HG03378 (cell line): ENCODE results near the gene TMEM108.

ENCODE experiments used
- ATAC-seq: cut with Tn5 transposase; IDR thresholded peaks from one replicate; pipeline ENCODE4 v1.9.1; 2021; ENCODE audit warnings: mild to moderate bottlenecking, moderate library complexity; ENCODE audit not compliant: unreplicated experiment

Gene TMEM108

GRCh38 chr3:133113927-133114597 lies 75.9 kb downstream of the TMEM108 start:
- ATAC-seq, result no peak

DNA sequence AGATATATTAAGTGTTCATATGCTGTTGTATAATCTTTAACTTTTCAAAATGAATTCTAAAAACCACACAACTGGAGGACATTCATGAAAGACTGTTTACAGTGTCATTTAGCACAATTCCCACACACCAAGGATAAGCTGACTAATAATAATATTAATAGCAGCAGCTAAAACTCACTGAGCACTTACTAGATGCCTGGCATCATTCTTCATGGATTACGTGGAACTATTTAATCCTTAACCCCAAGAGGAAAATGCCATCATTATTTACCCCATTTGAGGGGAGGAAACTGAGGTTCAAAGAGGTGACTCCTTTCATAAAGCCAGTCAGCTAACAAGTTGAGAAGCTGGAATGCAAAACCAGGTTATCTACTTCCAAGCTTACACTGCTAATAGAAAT lies 77.0 kb downstream of the TMEM108 start:
- no peak for ATAC-seq

DNA sequence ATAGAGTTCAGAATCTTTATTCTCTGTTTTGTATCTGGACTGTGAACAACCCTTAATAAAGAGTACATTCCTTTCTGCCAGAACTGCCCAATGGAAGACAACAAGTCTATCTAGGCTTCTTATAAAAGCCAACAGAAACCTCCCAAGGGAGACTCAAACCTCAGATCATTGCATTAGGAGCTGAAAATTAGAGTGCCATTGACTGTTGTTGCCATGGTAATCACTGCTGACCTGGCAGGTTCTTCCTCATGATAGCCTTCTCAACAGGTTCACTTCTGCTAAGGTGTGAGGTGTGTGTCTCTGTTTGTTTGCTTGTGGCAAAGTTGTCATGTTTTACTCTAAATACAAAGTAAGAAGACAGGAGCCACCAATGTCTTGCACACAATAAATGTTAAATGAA lies 79.2 kb downstream of the TMEM108 start:
- no peak for ATAC-seq

- ATAC-seq, result no peak
Observed at GRCh38 chr3:133119176-133119575, 81.0 kb downstream of the TMEM108 start.

DNA sequence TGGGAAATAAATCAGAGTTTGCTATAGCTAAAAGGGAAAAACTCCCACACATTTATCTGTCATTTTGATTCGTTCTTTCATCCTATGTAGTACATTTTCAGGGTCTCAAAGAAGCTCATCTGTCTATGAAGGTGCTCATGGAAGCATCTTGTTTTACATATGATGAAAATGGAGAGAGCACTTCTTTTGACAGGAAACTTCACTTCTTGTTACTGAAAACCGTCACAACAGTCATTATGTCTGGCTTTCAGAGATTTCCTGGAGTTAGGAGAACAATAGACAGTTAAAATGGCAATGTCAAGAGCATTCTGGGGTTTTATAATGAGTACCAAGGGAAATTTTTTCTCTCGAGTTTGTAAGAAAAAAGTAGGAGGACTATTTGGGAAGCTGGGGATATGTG lies 83.3 kb downstream of the TMEM108 start:
- ATAC-seq, result no peak

DNA sequence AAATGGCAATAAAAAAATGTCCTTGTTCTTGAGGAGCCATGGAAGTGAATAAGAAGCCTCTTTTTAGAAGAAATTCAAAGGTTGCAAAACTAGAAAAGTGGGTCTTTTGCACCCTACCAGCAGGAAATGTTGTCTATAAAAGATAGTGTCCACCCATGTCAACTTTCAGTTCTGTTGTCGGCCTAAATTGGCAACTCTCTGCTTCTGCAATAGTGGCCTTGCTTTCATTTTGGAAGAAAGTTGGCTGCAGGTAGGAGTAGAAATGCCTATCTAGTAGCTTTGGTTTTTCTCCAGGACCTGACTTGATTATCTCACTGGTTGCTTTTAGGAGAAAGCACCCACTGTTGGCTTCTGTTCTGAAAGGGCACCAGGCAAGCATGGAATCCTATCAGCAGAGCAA lies 85.4 kb downstream of the TMEM108 start:
- ATAC-seq, result no peak

GRCh38 chr3:133124511-133124910 lies 86.3 kb downstream of the TMEM108 start:
- no peak for ATAC-seq

GRCh38 chr3:133125171-133125570 lies 87.0 kb downstream of the TMEM108 start:
- ATAC-seq, result no peak

- no peak for ATAC-seq
Observed at GRCh38 chr3:133125802-133126201, 87.6 kb downstream of the TMEM108 start.

- ATAC-seq, result no peak
Observed at GRCh38 chr3:133127381-133127780, 89.2 kb downstream of the TMEM108 start.

GRCh38 chr3:133130168-133130567 lies 92.0 kb downstream of the TMEM108 start:
- ATAC-seq, result no peak

DNA sequence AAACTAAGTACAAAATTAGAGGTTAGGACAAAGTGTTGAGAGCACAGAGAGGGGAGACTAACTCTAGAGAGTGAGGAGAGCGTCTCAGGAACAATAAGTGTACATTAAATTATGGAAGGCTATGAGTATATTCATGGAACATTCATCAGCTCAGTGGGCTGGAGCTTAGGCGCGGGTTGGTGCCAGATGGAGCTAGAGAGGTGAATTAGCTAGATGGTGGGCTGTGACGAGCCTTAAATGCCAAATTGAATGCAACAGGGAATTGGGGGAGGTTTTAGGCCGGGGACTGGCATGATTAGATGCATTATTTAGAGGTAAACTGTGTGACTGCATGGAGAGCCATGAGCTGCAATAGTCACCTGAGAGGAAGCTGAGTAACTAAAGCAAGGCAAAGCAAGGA lies 97.1 kb downstream of the TMEM108 start:
- no peak for ATAC-seq

GRCh38 chr3:133136114-133137041 lies 98.2 kb downstream of the TMEM108 start:
- ATAC-seq, result peak; percentile 75

DNA sequence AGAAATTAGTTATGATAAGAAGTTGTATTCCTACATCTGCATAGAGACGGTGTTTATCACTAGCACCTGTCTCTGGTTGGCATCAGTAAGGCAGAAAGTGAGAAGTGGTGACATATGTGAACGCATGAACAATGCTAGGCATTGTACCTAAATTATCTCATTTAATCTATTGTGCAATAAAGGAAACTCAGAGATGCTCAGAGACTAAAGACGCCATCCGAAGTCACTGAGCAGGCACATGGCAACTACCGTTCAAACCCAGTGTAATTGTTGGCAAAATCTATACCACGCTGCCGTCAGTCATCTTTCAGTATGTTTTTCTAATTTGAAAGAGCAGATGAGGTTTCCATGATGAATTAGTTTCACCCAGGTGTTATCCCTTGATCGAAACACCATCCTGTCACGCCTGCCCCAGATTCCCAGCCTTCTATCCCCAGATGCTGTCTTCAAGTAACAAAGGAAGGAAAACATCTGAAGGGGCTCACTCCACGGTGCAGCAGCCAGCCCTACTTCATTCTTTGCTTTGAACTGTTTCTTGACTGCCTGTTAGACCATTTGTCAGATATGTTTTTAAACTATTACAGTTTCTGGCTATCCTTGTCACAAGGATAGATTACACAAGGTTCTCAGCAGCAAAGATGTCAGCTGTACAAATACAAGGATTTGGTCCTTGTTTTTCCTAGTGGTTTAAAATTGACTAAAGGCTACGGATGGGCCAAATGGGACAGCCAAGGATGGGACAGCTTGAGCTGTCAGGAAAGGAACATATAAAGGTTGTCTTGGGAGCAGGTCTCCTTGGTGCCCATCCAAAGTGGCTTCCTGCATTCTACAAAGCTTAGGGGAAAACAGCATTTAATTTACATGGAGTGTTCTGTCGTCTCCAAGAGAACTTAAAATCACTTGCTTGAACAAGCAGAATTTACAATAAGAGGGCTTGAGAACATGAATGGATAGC lies 99.1 kb downstream of the TMEM108 start:
- ATAC-seq, result no peak

- ATAC-seq, result peak; percentile 90
Observed at GRCh38 chr3:133138017-133138416, 99.8 kb downstream of the TMEM108 start.

GRCh38 chr3:133152056-133152455 lies 113.9 kb downstream of the TMEM108 start:
- no peak for ATAC-seq

GRCh38 chr3:133152681-133153220 lies 114.6 kb downstream of the TMEM108 start:
- no peak for ATAC-seq

DNA sequence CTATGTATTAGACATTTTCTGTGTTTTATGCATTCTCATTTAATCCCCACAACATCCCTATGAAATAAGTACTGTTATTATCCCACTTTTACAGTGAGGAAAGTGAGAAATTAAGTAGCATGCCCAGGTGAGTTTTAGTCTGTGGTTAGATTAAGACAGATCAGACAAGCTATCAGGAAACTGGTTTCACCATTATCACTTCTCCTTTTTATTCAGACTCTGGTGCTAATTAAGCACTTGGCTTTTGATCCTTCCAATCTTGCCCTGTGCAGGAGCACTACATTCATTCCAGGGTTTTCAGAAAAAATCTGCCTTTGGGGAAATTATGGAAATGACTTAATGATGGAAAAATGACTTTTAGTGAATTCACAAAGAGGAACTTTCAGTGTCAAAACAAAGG lies 115.2 kb downstream of the TMEM108 start:
- no peak for ATAC-seq

GRCh38 chr3:133157716-133158115 lies 119.5 kb downstream of the TMEM108 start:
- ATAC-seq, result no peak

GRCh38 chr3:133158686-133159085 lies 120.5 kb downstream of the TMEM108 start:
- no peak for ATAC-seq
